DND-41 (cell line): ENCODE data around the gene TXNIP.

Source experiments
- EZH2 ChIP-seq: IDR thresholded peaks from 3 replicates; pipeline ENCODE4 v1.6.1; 2012; ENCODE audit warnings: borderline replicate concordance, low read depth, mild to moderate bottlenecking, moderate library complexity, low read length, inconsistent platforms; ENCODE audit not compliant: severe bottlenecking
- TF ChIP-seq, protein P1 (sequence below): IDR thresholded peaks from 2 replicates; pipeline ENCODE4 v1.5.1; 2012; ENCODE audit warnings: borderline replicate concordance, low read length, moderate library complexity, mild to moderate bottlenecking; ENCODE audit not compliant: poor library complexity, severe bottlenecking; ENCODE audit errors: extremely low read depth

DNA sequence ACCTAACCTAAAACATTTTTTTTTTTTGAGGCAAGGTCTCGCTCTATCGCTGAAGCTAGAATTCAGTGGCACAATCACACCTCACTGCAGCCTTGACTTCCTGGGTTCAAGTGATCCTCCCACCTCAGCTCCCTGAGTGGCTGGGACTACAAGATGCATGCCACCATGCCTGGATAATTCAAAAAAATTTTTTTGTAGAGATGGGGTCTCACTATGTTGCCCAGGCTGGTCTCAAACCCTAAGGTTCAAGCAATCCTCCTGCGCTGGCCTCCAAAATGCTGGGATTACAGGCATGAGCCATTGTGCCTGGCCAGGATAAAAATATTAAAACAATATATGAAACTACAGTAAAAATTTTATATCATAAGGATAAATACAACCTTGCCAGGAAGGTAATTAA is 43.5 kb downstream of the TXNIP start:
- TF ChIP-seq, protein P1, sequence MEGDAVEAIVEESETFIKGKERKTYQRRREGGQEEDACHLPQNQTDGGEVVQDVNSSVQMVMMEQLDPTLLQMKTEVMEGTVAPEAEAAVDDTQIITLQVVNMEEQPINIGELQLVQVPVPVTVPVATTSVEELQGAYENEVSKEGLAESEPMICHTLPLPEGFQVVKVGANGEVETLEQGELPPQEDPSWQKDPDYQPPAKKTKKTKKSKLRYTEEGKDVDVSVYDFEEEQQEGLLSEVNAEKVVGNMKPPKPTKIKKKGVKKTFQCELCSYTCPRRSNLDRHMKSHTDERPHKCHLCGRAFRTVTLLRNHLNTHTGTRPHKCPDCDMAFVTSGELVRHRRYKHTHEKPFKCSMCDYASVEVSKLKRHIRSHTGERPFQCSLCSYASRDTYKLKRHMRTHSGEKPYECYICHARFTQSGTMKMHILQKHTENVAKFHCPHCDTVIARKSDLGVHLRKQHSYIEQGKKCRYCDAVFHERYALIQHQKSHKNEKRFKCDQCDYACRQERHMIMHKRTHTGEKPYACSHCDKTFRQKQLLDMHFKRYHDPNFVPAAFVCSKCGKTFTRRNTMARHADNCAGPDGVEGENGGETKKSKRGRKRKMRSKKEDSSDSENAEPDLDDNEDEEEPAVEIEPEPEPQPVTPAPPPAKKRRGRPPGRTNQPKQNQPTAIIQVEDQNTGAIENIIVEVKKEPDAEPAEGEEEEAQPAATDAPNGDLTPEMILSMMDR, result no peak
- TF ChIP-seq EZH2, result no peak
